RCC 7860 (cell line): ENCODE results near the gene HBD.
"Not testable (repeated sequence)": the region's sequence is repeated elsewhere in the genome, so short reads cannot be mapped to it uniquely, and the experiment has no call there.

Experiments used
- DNase-seq: peaks from one replicate; pipeline ENCODE4 v3.0.0-alpha.2; 2015; ENCODE audit warnings: low spot score
- FAIRE-seq: peaks from 2 replicates; lab custom pipeline; 2012; peaks lifted over from hg19 to GRCh38; lab: Jason Lieb, UNC

Gene HBD

DNA sequence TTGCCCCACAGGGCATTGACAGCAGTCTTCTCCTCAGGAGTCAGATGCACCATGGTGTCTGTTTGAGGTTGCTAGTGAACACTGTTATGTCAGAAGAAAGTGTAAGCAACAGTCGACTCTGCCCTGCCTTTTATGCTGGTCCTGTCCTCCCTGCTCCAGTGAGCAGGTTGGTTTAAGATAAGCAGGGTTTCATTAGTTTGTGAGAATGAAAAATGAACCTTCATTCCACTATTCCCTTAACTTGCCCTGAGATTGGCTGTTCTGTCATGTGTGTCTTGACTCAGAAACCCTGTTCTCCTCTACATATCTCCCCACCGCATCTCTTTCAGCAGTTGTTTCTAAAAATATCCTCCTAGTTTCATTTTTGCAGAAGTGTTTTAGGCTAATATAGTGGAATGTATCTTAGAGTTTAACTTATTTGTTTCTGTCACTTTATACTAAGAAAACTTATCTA, at the start of gene HBD:
Gene HBD, minus strand, starts transcription at position 103 of the 454 bp plus-strand sequence. Its CDS starts 50 bp downstream, at position 53.
- no peak for FAIRE-seq
- DNase-seq: peak; percentile 9

DNA sequence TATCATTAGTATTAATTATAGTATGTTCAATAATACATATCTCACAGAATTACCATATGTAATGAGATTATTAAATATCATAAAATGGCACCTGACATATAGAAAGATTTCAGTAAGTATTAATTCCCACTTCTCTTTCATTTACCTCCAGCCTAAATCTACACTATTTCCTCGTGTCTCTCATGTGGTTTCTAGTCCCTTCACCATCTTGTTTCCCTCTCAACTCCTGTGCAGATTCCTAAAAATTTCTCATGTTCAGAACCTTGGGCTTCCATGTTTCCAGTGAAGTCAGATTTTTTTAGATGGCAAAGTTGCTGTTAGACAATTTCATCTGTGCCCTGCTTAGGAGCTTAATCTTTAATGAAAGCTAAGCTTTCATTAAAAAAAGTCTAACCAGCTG, 49.6 kb upstream of the HBD start:
- no peak for FAIRE-seq
- no peak for DNase-seq

DNA sequence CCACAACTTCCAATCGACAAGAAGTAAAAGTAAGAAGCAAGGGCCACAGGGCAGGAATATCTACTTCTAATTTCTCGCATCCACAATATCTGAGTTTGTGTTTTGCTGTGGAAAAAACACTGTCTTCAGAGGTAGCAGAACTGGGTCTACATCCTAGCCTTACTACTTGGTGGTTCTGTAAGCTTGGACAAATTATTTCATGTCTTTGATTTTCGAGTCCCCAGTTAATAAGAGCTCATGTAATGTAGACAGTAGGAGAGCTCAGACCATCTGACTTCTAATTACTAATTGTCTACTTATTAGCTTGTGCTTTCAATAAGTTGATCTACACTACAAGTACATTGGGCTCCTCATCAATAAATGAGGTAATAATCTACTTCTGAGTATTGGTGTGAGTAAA, 48.8 kb upstream of the HBD start:
- DNase-seq (no peak), FAIRE-seq (no peak)

GRCh38 chr11:5282628-5283027, 48.3 kb upstream of the HBD start:
- DNase-seq (no peak), FAIRE-seq (no peak)

DNA sequence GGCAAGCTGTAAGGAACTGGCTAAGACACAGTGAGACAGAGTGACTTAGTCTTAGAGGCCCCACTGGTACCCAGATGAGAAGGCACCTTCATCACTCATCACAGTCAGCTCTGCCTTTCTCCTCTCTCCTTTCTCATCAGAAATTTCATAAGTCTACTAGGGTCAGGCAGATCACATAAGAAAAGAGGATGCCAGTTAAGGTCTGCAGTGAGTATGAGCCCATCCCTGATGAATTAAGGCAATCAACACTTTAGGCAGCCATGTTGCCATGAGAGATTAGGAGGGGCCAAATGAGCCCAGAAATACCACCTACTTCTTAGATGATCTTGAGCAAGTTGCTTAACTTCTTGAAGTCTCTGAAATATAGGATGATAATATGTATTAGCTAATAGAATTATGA, 47.3 kb upstream of the HBD start:
- FAIRE-seq: no peak
- no peak for DNase-seq

DNA sequence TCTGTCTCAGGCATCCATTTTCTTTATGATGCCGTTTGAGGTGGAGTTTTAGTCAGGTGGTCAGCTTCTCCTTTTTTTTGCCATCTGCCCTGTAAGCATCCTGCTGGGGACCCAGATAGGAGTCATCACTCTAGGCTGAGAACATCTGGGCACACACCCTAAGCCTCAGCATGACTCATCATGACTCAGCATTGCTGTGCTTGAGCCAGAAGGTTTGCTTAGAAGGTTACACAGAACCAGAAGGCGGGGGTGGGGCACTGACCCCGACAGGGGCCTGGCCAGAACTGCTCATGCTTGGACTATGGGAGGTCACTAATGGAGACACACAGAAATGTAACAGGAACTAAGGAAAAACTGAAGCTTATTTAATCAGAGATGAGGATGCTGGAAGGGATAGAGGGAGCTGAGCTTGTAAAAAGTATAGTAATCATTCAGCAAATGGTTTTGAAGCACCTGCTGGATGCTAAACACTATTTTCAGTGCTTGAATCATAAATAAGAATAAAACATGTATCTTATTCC, 46.4 kb upstream of the HBD start:
- peak; percentile 86 for FAIRE-seq

GRCh38 chr11:5279471-5280090, 45.3 kb upstream of the HBD start:
- DNase-seq: no peak

More for the DNA sequence above, 46.4 kb upstream of the HBD start:
- peak; percentile 94 for DNase-seq

DNA sequence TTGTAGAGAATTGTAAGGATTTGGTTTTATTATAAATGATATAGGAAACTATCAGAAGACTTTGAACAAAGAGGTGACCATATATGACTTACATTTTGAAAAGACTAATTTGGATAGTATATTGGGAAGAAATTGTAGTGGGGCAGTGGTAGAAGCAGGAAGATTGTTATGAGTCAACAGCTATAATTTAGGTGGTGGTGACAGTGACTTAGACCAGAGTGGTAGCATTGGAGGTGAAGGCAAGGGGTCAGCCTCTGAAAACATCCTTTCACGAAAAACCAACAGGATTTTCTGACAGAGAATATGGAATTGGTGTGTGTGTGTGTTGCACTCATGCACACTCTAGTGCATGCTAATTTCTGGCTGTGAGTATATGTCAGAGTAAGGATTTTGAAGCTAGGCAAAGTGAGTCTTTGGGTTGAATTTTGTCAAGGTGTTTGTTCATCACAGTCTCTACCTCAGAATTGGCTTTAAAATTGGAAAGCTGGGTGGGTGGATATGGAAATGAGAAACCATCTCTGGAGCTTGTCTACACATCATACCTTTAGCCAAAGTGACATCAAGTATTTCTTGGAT, 43.6 kb upstream of the HBD start:
- FAIRE-seq (no peak), DNase-seq (no peak)

More at GRCh38 chr11:5279471-5280090, 45.3 kb upstream of the HBD start:
- FAIRE-seq: no peak

DNA sequence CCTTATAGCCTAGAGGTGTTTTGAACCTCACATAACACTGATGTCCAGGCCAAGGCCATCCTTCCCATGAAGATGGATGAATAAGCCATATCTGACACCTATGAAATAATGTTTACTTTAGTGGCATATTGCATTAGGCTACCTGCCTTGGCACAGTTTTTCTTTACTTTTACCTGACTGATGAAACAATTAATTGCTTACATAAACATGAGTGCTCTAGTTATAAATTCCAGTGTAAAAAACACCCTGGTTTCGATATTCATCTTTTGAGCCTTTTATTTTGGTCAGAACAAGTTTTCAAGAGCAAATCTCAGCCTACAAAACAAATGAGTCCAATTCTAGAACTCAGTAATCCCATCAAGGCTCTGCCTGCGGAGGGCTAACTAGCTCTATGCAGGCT, 42.4 kb upstream of the HBD start:
- DNase-seq (no peak), FAIRE-seq (no peak)

DNA sequence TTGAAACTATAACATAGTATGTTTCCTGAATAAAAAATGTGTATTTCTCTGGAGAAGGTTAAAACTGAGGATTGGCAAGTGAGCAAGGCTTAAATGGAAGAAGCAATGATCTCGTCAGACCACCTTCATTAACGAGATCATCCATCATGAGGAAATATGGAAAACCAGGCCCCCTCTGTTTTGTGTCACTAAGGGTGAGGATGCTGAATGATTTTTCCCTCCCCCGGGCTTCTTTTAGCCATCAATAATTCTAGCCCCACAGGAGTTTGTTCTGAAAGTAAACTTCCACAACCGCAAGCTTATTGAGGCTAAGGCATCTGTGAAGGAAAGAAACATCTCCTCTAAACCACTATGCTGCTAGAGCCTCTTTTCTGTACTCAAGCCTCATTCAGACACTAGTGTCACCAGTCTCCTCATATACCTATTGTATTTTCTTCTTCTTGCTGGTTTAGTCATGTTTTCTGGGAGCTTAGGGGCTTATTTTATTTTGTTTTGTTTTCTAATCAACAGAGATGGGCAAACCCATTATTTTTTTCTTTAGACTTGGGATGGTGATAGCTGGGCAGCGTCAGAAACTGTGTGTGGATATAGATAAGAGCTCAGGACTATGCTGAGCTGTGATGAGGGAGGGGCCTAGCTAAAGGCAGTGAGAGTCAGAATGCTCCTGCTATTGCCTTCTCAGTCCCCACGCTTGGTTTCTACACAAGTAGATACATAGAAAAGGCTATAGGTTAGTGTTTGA, 41.3 kb upstream of the HBD start:
- FAIRE-seq (no peak), DNase-seq (no peak)

DNA sequence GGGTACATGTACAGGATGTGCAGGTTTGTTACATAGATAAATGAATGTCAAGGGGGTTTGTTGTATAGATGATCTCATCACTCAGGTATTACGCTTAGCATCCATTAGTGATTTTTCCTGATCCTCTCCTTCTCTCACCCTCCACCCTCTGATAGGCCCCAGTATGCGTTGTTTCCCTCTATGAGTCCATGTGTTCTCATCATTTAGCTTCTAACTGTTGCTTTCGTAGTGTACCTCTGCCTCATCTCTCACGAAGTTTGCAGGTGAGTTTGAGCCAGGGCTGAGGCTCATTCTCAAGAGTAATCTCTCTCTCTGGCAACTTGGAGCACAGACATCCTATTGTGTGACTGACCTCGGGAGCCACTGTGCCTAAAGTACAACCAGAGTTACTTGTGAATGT, 40.1 kb upstream of the HBD start:
- no peak for FAIRE-seq

DNA sequence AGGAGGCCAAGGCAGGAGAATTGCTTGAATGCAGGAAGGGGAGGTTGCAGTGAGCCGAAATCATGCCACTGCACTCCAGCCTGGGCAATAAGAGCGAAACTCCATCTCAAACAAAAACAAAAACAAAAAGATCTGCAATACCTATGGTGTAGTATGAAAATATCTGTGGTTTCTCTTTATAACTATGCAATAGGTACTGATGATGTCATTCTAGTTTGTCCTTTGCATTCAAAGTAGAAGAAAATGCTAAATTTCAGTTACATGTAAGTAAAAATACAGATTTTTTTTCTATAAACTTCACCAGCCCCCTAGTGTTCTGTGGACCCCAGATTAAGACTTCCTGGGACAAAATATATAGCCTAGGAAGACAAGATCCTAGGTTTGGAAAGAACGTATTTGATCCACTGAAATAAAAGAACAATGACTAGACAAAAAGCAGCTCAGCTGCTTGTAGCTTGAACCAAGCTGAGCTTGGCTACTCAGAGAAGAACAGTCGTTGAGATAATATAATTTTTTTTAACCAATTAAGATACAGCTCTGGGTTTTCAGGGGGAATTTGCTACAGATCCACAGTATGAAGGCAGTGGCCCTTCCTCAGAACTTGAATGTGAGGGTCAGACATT, 38.2 kb upstream of the HBD start:
- no peak for FAIRE-seq
- DNase-seq: no peak

More for the DNA sequence above, 40.1 kb upstream of the HBD start:
- DNase-seq: no peak

DNA sequence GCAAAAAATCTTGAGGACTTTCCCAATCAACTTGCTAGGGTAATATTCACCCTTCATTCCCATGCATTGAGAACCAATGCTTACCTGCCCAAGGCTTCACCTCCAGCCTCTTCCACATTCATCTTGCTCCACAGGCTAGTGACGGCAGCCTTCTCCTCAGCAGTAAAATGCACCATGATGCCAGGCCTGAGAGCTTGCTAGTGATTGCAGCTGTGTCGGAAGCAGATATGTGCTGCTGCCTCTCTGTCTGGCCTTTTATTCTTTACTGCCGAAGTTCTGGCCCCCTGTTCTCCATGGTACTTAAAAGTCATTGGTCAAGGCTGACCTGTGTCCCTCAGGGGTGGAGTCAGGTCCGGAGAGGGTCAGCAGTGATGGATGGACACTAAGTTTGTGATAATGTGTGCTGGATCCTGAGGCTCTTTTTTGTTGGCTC, 35.4 kb upstream of the HBD start, which contains the start of gene HBE1:
Gene HBE1, minus strand, starts transcription at position 231 of the 433 bp plus-strand sequence. Its CDS starts 55 bp downstream, at position 176.
- DNase-seq: no peak
- FAIRE-seq: no peak

DNA sequence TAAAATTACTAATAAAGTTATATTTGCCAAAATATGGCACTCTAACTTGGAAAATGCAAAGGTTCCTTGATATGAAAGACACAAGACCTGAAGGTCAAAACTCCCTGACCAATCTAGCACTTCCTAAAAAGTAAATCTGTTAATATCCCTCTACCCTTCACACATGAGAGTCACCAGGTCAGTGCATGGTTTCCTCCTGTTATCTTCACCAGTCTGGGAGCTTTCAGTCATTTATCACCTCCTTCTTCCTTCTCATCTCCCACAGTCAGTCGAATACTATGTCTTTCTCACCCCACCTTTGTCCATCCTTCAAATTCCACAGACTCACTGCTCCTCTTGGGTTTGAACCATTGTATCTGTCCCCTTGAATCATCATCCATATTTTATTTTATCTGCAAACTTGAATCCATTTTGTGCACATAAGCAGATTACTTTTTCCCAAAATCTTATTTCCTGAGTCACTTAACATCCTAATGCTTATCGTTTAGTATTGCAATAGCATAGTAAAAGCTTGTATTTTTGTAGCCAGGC, 32.8 kb upstream of the HBD start:
- DNase-seq (no peak), FAIRE-seq (no peak)

GRCh38 chr11:5266609-5267008, 32.3 kb upstream of the HBD start:
- no peak for FAIRE-seq

DNA sequence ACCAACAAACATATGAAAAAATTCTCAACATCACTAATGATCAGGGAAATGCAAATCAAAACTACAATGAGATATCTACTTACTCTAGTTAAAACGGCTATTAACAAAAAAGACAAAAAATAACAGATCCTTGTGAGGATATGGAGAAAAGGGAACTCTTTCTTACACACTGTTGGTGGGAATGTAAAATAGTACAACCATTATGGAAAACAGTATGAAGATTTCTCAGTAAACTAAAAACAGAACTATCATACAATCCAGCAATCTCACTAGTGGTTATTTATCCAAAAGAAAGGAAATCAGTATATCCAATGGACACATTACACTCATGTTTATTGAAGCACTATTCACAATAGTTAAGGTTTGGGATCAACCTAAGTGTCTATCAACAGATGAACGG, 31.5 kb upstream of the HBD start:
- DNase-seq (no peak), FAIRE-seq (no peak)

More at GRCh38 chr11:5266609-5267008, 32.3 kb upstream of the HBD start:
- no peak for DNase-seq

DNA sequence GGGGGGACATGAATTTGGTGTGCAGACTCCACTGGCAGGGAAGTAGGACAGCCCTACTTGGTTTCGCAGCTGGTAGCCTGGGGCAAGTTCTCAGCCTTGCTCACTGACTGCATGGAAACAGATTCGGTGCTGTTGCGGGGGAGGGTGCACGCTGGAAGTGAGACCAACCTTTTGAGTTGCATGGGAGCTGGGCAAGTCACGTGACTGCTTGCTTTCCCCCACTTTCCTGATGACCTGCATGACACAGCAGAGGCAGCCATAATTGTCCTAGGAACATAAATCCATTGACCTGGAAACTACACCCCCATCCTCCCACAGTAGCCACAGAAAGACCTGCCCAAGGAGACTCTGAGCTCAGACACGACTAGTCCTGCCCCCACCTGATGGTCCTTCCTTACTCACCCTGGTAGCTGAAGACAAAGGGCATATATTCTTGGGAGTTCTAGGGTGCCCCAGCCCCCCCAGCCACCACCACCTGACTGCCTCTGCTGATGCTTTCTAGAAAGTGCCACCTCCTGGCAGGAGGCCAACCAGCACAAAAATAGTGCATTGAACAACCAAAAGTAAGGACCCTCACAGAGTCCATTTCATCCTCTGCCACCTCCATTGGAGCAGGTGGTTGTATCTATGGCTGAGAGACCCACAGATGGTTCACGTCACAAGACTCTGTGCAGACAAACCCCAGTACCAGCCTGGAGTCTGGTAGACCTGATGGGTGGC, 24.4 kb upstream of the HBD start:
- DNase-seq: no peak

GRCh38 chr11:5257296-5257695, 23.0 kb upstream of the HBD start:
- DNase-seq: no peak
- FAIRE-seq: no peak

More for the DNA sequence above, 24.4 kb upstream of the HBD start:
- FAIRE-seq: no peak

- not testable (repeated sequence) for FAIRE-seq, DNase-seq
These were observed 20.5 kb upstream of the HBD start, which contains the start of gene HBG2 for GRCh38 chr11:5254646-5255413. TSS of gene HBG2 (minus strand) at chr11:5254781. CDS start at chr11:5254728, 53 bp downstream.
